GM12865 (cell line): ENCODE results near the gene CDK4.

Experiments
- DNase-seq: peaks from one replicate; pipeline ENCODE4 v3.0.0; 2010; ENCODE audit warnings: low read depth
- H3K4me3 ChIP-seq: 2 replicates; pipeline ENCODE4 v1.5.1; 2011; ENCODE audit warnings: mild to moderate bottlenecking, low read depth, low read length, control low read depth
- TF ChIP-seq, protein P1 (sequence below): IDR thresholded peaks from 2 replicates; pipeline ENCODE4 v1.5.1; 2011; ENCODE audit warnings: low read length, control low read depth, low read depth, inconsistent platforms; ENCODE audit not compliant: insufficient read depth; ENCODE audit errors: missing control alignments

The CDK4 gene

DNA sequence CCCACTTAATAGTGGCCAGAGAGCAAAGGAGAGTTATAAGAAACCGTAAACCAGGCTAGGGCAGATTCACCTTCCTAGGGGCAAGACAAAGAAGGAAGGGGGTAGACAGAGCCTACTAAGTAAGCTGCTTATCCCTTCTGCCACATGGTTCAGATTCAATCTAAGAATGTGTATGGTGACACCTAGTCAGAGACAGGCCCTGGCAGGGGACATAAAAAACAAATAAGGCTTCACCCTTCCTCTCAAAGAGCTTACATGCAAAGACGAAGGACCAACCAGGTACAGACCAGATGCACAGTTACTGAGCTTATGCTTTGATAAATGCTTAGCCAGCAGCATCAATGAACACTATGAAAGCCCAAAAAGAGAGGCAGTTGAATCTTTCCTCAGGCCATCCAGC lies 10.4 kb upstream of the CDK4 start:
- H3K4me3 ChIP-seq: no peak overlapping the region
- DNase-seq: no peak
- TF ChIP-seq, protein P1, sequence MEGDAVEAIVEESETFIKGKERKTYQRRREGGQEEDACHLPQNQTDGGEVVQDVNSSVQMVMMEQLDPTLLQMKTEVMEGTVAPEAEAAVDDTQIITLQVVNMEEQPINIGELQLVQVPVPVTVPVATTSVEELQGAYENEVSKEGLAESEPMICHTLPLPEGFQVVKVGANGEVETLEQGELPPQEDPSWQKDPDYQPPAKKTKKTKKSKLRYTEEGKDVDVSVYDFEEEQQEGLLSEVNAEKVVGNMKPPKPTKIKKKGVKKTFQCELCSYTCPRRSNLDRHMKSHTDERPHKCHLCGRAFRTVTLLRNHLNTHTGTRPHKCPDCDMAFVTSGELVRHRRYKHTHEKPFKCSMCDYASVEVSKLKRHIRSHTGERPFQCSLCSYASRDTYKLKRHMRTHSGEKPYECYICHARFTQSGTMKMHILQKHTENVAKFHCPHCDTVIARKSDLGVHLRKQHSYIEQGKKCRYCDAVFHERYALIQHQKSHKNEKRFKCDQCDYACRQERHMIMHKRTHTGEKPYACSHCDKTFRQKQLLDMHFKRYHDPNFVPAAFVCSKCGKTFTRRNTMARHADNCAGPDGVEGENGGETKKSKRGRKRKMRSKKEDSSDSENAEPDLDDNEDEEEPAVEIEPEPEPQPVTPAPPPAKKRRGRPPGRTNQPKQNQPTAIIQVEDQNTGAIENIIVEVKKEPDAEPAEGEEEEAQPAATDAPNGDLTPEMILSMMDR: no peak

DNA sequence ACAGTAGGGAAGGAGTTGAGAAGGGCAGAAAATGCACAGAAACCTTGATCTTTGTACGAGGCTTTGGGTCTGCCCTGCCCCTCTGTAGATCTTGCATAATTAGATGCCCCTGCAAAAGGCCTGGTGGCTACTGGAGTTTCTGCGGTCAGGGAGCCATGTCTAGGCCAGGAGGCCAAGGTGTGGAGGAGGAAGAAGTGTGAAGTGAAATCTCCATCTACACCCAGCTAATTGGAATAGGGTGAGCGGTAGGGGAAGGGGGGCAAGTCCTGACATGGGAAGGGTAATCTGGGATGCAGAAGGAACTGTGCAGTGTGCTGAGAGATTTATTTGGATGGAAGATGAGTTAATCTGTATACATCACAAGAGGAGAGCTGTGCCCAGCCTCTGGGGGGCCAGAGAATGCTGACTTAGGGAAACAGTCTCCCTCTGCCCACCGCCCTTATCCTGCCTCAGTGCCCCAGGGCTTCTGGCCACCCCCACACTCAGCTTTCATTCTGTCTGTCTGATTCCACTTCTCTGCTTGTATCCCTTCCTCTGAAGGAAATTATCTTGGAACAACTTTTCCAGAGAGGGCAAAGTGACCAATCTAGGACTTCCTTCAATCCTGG lies 9.4 kb upstream of the CDK4 start:
- TF ChIP-seq, protein P1: no peak
- no peak overlapping the region for H3K4me3 ChIP-seq
- no peak for DNase-seq

- DNase-seq: no peak
These were observed 8.4 kb upstream of the CDK4 start for GRCh38 chr12:57760347-57760982.

DNA sequence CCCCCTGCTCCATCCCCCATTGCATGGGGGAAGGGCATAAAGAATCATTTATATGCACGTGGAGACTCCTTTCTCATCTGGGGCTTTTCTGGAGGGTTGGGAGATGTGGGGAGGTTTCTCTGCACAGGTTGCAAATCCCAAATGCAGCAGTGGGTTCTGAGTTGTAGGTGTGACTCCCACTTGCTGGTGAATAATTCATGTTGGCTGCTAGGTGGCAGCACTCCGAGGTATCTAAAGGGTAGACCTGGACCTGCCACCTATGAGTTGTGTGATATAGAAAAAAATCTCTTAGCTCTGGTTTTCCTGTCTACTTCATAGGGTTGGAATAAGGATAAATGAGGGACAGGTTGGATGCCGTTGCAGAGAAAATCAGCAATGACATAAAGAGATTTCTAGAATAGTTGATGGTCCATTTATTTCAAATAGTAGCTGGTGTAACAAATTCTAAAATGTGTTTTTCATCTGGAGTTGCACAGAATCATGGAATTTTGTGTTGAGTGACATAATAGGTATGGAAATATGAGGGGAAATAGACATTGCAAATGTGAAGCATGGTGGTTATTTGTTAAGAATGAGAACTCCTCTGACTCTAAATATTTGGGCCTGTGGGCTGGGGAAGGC lies 7.4 kb upstream of the CDK4 start:
- TF ChIP-seq, protein P1: peak; percentile 51
- peak; percentile 64 for DNase-seq
- H3K4me3 ChIP-seq: no peak overlapping the region

More at GRCh38 chr12:57760347-57760982, 8.4 kb upstream of the CDK4 start:
- H3K4me3 ChIP-seq: no peak overlapping the region
- TF ChIP-seq, protein P1: no peak

DNA sequence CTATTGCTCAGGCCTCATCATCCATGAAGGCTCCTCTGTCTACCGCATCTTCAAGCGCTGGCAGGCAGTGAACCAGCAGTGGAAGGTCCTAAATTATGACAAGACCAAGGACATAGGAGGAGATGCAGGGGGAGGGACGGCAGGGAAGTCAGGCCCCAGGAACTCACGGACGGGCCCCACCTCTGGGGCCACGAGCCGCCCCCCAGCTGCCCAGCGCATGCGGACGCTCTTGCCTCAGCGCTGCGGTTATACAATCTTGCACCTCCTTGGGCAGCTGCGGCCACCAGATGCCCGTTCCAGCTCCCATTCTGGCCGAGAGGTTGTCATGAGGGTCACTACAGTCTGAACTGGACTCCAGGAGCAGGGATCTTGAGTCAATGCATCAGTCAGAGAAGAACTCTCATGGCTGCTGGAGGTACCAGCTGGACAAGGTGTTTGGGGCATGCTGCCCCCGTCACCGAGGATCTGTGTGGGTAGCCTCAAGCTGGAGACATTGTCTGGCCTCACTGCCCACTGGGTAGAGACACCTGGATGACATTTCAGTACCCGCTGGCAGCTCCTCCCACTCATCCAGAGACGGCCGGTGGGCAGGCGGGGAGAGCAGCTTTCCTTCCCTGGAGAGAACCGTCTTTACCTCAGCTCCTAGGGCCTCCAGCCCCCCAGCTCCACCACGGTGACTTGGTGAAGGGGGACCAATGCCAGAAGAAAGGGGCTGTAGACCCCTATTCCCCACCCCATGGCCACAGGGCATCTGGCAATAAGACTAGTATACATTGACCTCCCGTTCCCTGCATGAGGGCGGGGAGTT lies 6.6 kb upstream of the CDK4 start:
- H3K4me3 ChIP-seq: no peak overlapping the region
- TF ChIP-seq, protein P1: no peak
- no peak for DNase-seq

DNA sequence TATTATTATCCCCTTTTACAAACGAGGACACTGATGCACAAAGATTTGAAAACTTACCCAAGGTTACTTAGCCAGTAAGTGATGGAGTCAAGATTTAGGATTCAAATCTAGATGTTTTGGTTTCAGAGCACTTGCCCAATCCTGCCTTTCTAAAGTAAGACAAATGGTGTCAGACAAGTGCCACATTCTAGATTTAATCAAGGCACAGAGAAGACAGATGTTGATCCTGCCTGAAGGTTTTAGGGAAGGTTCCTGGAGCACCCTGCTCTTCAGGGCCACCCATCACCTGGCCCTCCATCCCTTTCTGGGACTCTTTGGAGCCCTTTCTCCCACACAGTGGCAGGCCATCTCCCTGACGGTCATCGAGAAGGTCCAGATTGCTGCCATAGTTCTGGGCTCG lies 5.7 kb upstream of the CDK4 start:
- no peak overlapping the region for H3K4me3 ChIP-seq
- TF ChIP-seq, protein P1: no peak
- DNase-seq: no peak
